ENCODE results near the gene GREB1L. TPM values are rescaled to one million over a fixed set of nuclear protein-coding genes. Genes with fewer than 3 reads are reported as not detected.

GREB1L gene
- total RNA-seq, 1 donor from 2014 or later = 12.3 TPM

- H3K36me3 ChIP-seq = no peaks in the 10 kb centered on the region
- no peak for TF ChIP-seq CTCF (IDR thresholded peaks at IDR 0.05; ENCODE audit: borderline replicate concordance)
- intact Hi-C loops (cut with micrococcal nuclease) = no loop called here
- no peak for DNase-seq
- no peak overlapping the region for H3K27ac ChIP-seq (replicated peaks)
- H3K9me3 ChIP-seq (replicated peaks) = no peaks in the 10 kb centered on the region
- no peak overlapping the region for H3K4me3 ChIP-seq
- no peaks in the 10 kb centered on the region for H3K27me3 ChIP-seq (ENCODE audit: low read depth)
- peaks cover 21% of the 10 kb centered on the region for H3K4me1 ChIP-seq
These were observed 22.6 kb downstream of the GREB1L start for GRCh38 chr18:21264651-21265050.

GRCh38 chr18:21265971-21266673 lies 24.1 kb downstream of the GREB1L start:
- Histone ChIP-seq H3K27me3 (ENCODE audit: low read depth) (no peaks in the 10 kb centered on the region), H3K4me3 (no peak overlapping the region), H3K27ac (replicated peaks) (no peak overlapping the region), H3K9me3 (replicated peaks) (no peaks in the 10 kb centered on the region), H3K4me1 (peaks cover 21% of the 10 kb centered on the region), H3K36me3 (no peaks in the 10 kb centered on the region)
- no peak for TF ChIP-seq CTCF (IDR thresholded peaks at IDR 0.05; ENCODE audit: borderline replicate concordance)
- DNase-seq = no peak
- intact Hi-C loops (cut with micrococcal nuclease) = no loop called here

- TF ChIP-seq CTCF (IDR thresholded peaks at IDR 0.05; ENCODE audit: borderline replicate concordance) = no peak
- DNase-seq = no peak
- H3K4me3 ChIP-seq = no peak overlapping the region
- H3K4me1 ChIP-seq = peaks cover 28% of the 10 kb centered on the region
- intact Hi-C loops (cut with micrococcal nuclease) = no loop called here
- H3K27me3 ChIP-seq (ENCODE audit: low read depth) = no peaks in the 10 kb centered on the region
- H3K27ac ChIP-seq (replicated peaks) = no peak overlapping the region
- no peaks in the 10 kb centered on the region for H3K9me3 ChIP-seq (replicated peaks)
- H3K36me3 ChIP-seq = no peaks in the 10 kb centered on the region
These were observed 25.4 kb downstream of the GREB1L start for GRCh38 chr18:21267400-21267799.

- peaks cover 26% of the 10 kb centered on the region for H3K4me1 ChIP-seq
- H3K27me3 ChIP-seq (ENCODE audit: low read depth) = no peaks in the 10 kb centered on the region
- intact Hi-C loops (cut with micrococcal nuclease) = no loop called here
- no peaks in the 10 kb centered on the region for H3K36me3 ChIP-seq
- no peak overlapping the region for H3K27ac ChIP-seq (replicated peaks)
- DNase-seq = no peak
- no peaks in the 10 kb centered on the region for H3K9me3 ChIP-seq (replicated peaks)
- no peak overlapping the region for H3K4me3 ChIP-seq
- TF ChIP-seq CTCF (IDR thresholded peaks at IDR 0.05; ENCODE audit: borderline replicate concordance) = no peak
These were observed 27.3 kb downstream of the GREB1L start for GRCh38 chr18:21269349-21269748.

- no peak for TF ChIP-seq CTCF (IDR thresholded peaks at IDR 0.05; ENCODE audit: borderline replicate concordance)
- Histone ChIP-seq H3K4me3 (no peak overlapping the region), H3K27me3 (ENCODE audit: low read depth) (no peaks in the 10 kb centered on the region), H3K9me3 (replicated peaks) (no peaks in the 10 kb centered on the region), H3K27ac (replicated peaks) (no peak overlapping the region), H3K4me1 (peaks cover 19% of the 10 kb centered on the region), H3K36me3 (no peaks in the 10 kb centered on the region)
- no peak for DNase-seq
- intact Hi-C loops (cut with micrococcal nuclease) = no loop called here
These were observed 28.4 kb downstream of the GREB1L start for GRCh38 chr18:21270453-21270852.

All from left ventricle myocardium inferior (tissue), 1 donor.